ENCODE measurements around the gene SAMD8.
"Not testable (repeated sequence)": the region's sequence is repeated elsewhere in the genome, so short reads cannot be mapped to it uniquely, and the experiment has no call there.

SAMD8 gene

GRCh38 chr10:75189266-75190096 lies 78.0 kb downstream of the SAMD8 start:
- in situ Hi-C loops (cut with MboI; ENCODE audit: low sequenced_read_pairs) = no loop called here

- in situ Hi-C loops (cut with MboI; ENCODE audit: low sequenced_read_pairs) = no loop called here
These were observed 80.5 kb downstream of the SAMD8 start for GRCh38 chr10:75191821-75192568.

GRCh38 chr10:75194625-75195024 lies 83.2 kb downstream of the SAMD8 start:
- in situ Hi-C loops (cut with MboI; ENCODE audit: low sequenced_read_pairs) = not testable (repeated sequence)

- in situ Hi-C loops (cut with MboI; ENCODE audit: low sequenced_read_pairs) = no loop called here
These were observed 83.7 kb downstream of the SAMD8 start for GRCh38 chr10:75195035-75195763.

- in situ Hi-C loops (cut with MboI; ENCODE audit: low sequenced_read_pairs) = no loop called here
These were observed 85.6 kb downstream of the SAMD8 start for GRCh38 chr10:75197066-75197465.

- in situ Hi-C loops (cut with MboI; ENCODE audit: low sequenced_read_pairs) = no loop called here
These were observed 86.5 kb downstream of the SAMD8 start for GRCh38 chr10:75197906-75198305.

GRCh38 chr10:75199949-75200348 lies 88.5 kb downstream of the SAMD8 start:
- in situ Hi-C loops (cut with MboI; ENCODE audit: low sequenced_read_pairs) = not testable (repeated sequence)

GRCh38 chr10:75201793-75202307 lies 90.4 kb downstream of the SAMD8 start:
- in situ Hi-C loops (cut with MboI; ENCODE audit: low sequenced_read_pairs) = no loop called here

GRCh38 chr10:75202321-75203045 lies 91.0 kb downstream of the SAMD8 start:
- in situ Hi-C loops (cut with MboI; ENCODE audit: low sequenced_read_pairs) = no loop called here

- in situ Hi-C loops (cut with MboI; ENCODE audit: low sequenced_read_pairs) = not testable (repeated sequence)
These were observed 91.7 kb downstream of the SAMD8 start for GRCh38 chr10:75203046-75203620.

- in situ Hi-C loops (cut with MboI; ENCODE audit: low sequenced_read_pairs) = no loop called here
These were observed 92.3 kb downstream of the SAMD8 start for GRCh38 chr10:75203724-75204123.

- in situ Hi-C loops (cut with MboI; ENCODE audit: low sequenced_read_pairs) = no loop called here
These were observed 94.5 kb downstream of the SAMD8 start for GRCh38 chr10:75205908-75206307.

- in situ Hi-C loops (cut with MboI; ENCODE audit: low sequenced_read_pairs) = not testable (repeated sequence)
These were observed 95.2 kb downstream of the SAMD8 start for GRCh38 chr10:75206638-75207037.

GRCh38 chr10:75207079-75207856 lies 95.8 kb downstream of the SAMD8 start:
- in situ Hi-C loops (cut with MboI; ENCODE audit: low sequenced_read_pairs) = no loop called here

- in situ Hi-C loops (cut with MboI; ENCODE audit: low sequenced_read_pairs) = no loop called here
These were observed 96.3 kb downstream of the SAMD8 start for GRCh38 chr10:75207857-75208144.

- in situ Hi-C loops (cut with MboI; ENCODE audit: low sequenced_read_pairs) = no loop called here
These were observed 96.7 kb downstream of the SAMD8 start for GRCh38 chr10:75208181-75208580.

- in situ Hi-C loops (cut with MboI; ENCODE audit: low sequenced_read_pairs) = no loop called here
These were observed 97.8 kb downstream of the SAMD8 start for GRCh38 chr10:75209086-75209920.

- in situ Hi-C loops (cut with MboI; ENCODE audit: low sequenced_read_pairs) = no loop called here
These were observed 98.4 kb downstream of the SAMD8 start for GRCh38 chr10:75209921-75210281.

Data from hTERT RPE-1 (cell line).